Tibial artery (tissue), 4 donors: ENCODE results near the gene RAB11FIP5.

Experiments used
- DNase-seq, 2 donors: peaks; one replicate each; pipeline ENCODE4 v3.0.0-alpha.2; 2019
- H3K27ac ChIP-seq, 2 donors: fragments of 200-600 bp; sonication (generic) in 1 of 2; 1 replicate in 1 of 2; 2 replicates in 1 of 2; pipeline ENCODE4 v1.5.1; 2018 to 2019; ENCODE audit warnings: mild to moderate bottlenecking in 1 of 2
- H3K27me3 ChIP-seq, 2 donors: fragments of 200-600 bp; sonication (generic) in 1 of 2; one replicate each; pipeline versions ENCODE4 v1.5.1 to v1.6.0; 2016 to 2019
- H3K36me3 ChIP-seq, 3 donors: fragments of 200-600 bp; sonication (generic) in 2 of 3; one replicate each; pipeline ENCODE4 v1.5.1; 2016 to 2019; ENCODE audit warnings: mild to moderate bottlenecking in 2 of 3
- H3K4me1 ChIP-seq, 4 donors: fragments of 200-600 bp; sonication (generic) in 2 of 4; 1 replicate in 3 of 4; 2 replicates in 1 of 4; pipeline ENCODE4 v1.5.1; 2016 to 2019
- H3K4me3 ChIP-seq, 2 donors: fragments of 200-600 bp; sonication (generic) in 1 of 2; 1 replicate in 1 of 2; 2 replicates in 1 of 2; pipeline ENCODE4 v1.5.1; 2018 to 2019; ENCODE audit warnings: mild to moderate bottlenecking in 2 of 2
- H3K9me3 ChIP-seq, 3 donors: fragments of 200-600 bp; sonication (generic) in 1 of 3; one replicate each; pipeline ENCODE4 v1.5.1; 2016 to 2019
- CTCF ChIP-seq, 2 experiments: fragments of 200-600 bp in 1 of 2; fragments of 450-650 bp in 1 of 2; IDR thresholded peaks; one replicate each; pipeline ENCODE4 v1.5.1; 2017 to 2019; ENCODE audit warnings: antibody characterized with exemption in 2 of 2, mild to moderate bottlenecking in 1 of 2, moderate library complexity in 1 of 2
- intact Hi-C: fragments of 100-400 bp; cut with DNase I; formaldehyde crosslinking; loops from one replicate; pipeline ENCODE4 v1.15.0; 2023; ENCODE audit warnings: low total_unique reads

Gene RAB11FIP5

DNA sequence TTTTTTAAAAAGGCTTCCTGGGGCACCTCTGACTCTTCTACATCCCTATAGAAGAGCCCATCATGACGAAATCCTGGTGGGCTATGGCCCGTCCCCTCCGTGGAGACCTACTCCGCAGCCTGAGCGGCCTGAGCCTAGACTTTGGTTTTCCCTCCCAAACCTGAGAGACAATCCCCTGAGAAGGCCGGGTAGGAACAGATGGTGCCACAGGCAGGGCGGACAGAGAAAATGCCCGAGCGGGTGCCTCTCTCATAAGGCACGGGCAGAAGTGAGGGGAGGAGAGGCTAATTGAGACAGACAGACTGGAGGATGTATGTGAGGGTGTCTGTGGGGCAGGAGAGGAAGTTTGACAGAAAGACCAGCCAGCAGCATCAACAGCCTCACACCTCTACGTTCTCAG, 21.1 kb downstream of the RAB11FIP5 start:
- intact Hi-C loops: no loop called here
- peak overlapping the region in 1 of 2 donors; percentile 16 for H3K27ac ChIP-seq

GRCh38 chr2:73091164-73091563, 21.6 kb downstream of the RAB11FIP5 start:
- Histone ChIP-seq H3K4me3 (no peak overlapping the region), H3K9me3 (no peaks in the 10 kb centered on the region), H3K27ac (no peak overlapping the region), H3K27me3 (no peaks in the 10 kb centered on the region), H3K4me1 (peaks cover 0 to 83% (median 61%) of the 10 kb centered on the region in 4 donors), H3K36me3 (peaks cover 0 to 30% (median 18%) of the 10 kb centered on the region in 3 donors)
- intact Hi-C loops: no loop called here
- DNase-seq: no peak
- TF ChIP-seq CTCF (IDR thresholded peaks at IDR 0.05): no peak

More for the DNA sequence above, 21.1 kb downstream of the RAB11FIP5 start:
- no peak overlapping the region for H3K4me3 ChIP-seq
- DNase-seq: no peak
- H3K4me1 ChIP-seq: peaks cover 0 to 78% (median 57%) of the 10 kb centered on the region in 4 donors
- no peak for TF ChIP-seq CTCF (IDR thresholded peaks at IDR 0.05)
- peaks cover 0 to 25% (median 18%) of the 10 kb centered on the region in 3 donors for H3K36me3 ChIP-seq
- H3K27me3 ChIP-seq: no peaks in the 10 kb centered on the region
- no peaks in the 10 kb centered on the region for H3K9me3 ChIP-seq

- H3K27ac ChIP-seq: peak overlapping the region; percentile 46 to 66
- H3K27me3 ChIP-seq: no peaks in the 10 kb centered on the region
- H3K36me3 ChIP-seq: peaks cover 0 to 43% (median 23%) of the 10 kb centered on the region in 3 donors
- H3K4me1 ChIP-seq: peaks cover 0 to 93% (median 75%) of the 10 kb centered on the region in 4 donors
- H3K4me3 ChIP-seq: no peak overlapping the region
- intact Hi-C loops: no loop called here
- DNase-seq: peak; percentile 44 to 86
- TF ChIP-seq CTCF (IDR thresholded peaks at IDR 0.05): no peak
- no peaks in the 10 kb centered on the region for H3K9me3 ChIP-seq
These were observed 23.3 kb downstream of the RAB11FIP5 start for GRCh38 chr2:73089270-73090030.

DNA sequence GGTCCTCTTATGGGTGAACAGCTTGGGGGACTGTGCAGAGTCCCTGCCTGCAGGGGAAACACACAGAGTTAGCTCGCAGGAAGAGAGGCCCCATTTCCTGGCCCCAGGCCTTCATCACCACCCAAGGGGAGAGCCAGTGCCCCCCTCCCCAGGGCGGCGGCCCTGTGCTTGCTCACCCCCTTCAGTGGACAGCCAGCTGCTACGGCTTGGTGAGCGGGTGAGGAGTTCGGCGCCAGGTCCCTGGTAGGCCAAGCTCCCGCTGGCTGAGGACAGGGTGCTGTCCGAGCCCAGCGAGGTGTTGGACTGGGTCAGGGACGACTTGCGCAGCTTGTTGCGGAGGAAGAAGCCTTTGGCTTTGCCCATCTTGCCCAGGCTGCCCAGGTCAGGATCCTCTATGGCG, 24.0 kb downstream of the RAB11FIP5 start:
- Histone ChIP-seq H3K4me1 (peaks cover 0 to 96% (median 73%) of the 10 kb centered on the region in 4 donors), H3K27me3 (no peaks in the 10 kb centered on the region), H3K4me3 (no peak overlapping the region), H3K27ac (peak overlapping the region; percentile 46 to 66), H3K9me3 (no peaks in the 10 kb centered on the region), H3K36me3 (peaks cover 0 to 48% (median 27%) of the 10 kb centered on the region in 3 donors)
- TF ChIP-seq CTCF (IDR thresholded peaks at IDR 0.05): no peak
- intact Hi-C loops: no loop called here
- DNase-seq: no peak

GRCh38 chr2:73088211-73088610, 24.5 kb downstream of the RAB11FIP5 start:
- TF ChIP-seq CTCF (IDR thresholded peaks at IDR 0.05): no peak
- Histone ChIP-seq H3K36me3 (peaks cover 0 to 52% (median 27%) of the 10 kb centered on the region in 3 donors), H3K4me3 (no peak overlapping the region), H3K9me3 (no peaks in the 10 kb centered on the region), H3K27me3 (no peaks in the 10 kb centered on the region), H3K4me1 (peaks cover 0 to 91% (median 69%) of the 10 kb centered on the region in 4 donors), H3K27ac (no peak overlapping the region)
- intact Hi-C loops: no loop called here
- no peak for DNase-seq
